ENCODE results near the gene ARID1B.

DNA sequence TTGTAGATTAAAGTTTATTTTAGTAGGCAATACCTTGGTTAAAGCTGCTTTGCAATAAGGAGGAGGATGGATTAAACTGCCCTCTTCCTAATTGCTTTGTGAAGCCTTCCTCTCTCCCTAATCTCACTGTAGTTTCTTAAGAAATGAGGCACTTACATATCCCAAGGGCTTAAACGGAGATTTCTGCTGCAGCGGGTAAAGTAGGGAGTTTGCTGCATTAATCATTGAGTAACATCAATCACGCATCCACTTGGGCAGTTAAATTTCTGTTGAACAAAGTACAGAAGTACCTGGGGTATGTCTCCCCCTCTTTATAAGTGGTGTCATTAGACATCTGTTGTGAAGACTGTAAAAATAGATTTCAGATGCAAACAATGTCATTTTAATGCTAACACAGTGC, 29.5 kb upstream of the ARID1B start:
- TF ChIP-seq, protein P1, sequence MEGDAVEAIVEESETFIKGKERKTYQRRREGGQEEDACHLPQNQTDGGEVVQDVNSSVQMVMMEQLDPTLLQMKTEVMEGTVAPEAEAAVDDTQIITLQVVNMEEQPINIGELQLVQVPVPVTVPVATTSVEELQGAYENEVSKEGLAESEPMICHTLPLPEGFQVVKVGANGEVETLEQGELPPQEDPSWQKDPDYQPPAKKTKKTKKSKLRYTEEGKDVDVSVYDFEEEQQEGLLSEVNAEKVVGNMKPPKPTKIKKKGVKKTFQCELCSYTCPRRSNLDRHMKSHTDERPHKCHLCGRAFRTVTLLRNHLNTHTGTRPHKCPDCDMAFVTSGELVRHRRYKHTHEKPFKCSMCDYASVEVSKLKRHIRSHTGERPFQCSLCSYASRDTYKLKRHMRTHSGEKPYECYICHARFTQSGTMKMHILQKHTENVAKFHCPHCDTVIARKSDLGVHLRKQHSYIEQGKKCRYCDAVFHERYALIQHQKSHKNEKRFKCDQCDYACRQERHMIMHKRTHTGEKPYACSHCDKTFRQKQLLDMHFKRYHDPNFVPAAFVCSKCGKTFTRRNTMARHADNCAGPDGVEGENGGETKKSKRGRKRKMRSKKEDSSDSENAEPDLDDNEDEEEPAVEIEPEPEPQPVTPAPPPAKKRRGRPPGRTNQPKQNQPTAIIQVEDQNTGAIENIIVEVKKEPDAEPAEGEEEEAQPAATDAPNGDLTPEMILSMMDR (conservative IDR thresholded peaks at IDR 0.05): no peak
- TF ChIP-seq EZH2 (IDR thresholded peaks at IDR 0.05; ENCODE audit: low read depth): no peak

Measured in PC-9 (cell line).